Activated naive CD4-positive, alpha-beta T cell treated with anti-CD3 and anti-CD28 coated beads, Interleukin-2, amount 10 ng/mL, durations not matched to agents 7 days and 5 days (primary cell): ENCODE measurements around the gene HNRNPK.

Source experiments
- CTCF ChIA-PET: fragments of 350-600 bp; sonication (Branson Sonifier 250); formaldehyde crosslinking; loops from one replicate; lab custom pipeline; 2021; ENCODE audit warnings: antibody characterized with exemption; lab: Charles Lee
- DNase-seq: peaks from one replicate; pipeline ENCODE4 v3.0.0-alpha.2; 2020
- H3K27ac Mint-ChIP-seq: one replicate; pipeline ENCODE4 v1.8.0; 2021; ENCODE audit warnings: mild to moderate bottlenecking, moderate library complexity, mixed read lengths
- H3K27me3 Mint-ChIP-seq: one replicate; pipeline ENCODE4 v1.8.0; 2021; ENCODE audit warnings: mild to moderate bottlenecking, mixed read lengths
- H3K36me3 Mint-ChIP-seq: one replicate; pipeline ENCODE4 v1.8.0; 2021; ENCODE audit warnings: mixed read lengths
- H3K4me1 Mint-ChIP-seq: one replicate; pipeline ENCODE4 v1.8.0; 2021; ENCODE audit warnings: mixed read lengths
- H3K4me3 Mint-ChIP-seq: one replicate; pipeline ENCODE4 v1.8.0; 2021; ENCODE audit warnings: mild to moderate bottlenecking, moderate library complexity, mixed read lengths
- H3K9me3 Mint-ChIP-seq: one replicate; pipeline ENCODE4 v1.8.0; 2021; ENCODE audit warnings: mixed read lengths

HNRNPK gene

DNA sequence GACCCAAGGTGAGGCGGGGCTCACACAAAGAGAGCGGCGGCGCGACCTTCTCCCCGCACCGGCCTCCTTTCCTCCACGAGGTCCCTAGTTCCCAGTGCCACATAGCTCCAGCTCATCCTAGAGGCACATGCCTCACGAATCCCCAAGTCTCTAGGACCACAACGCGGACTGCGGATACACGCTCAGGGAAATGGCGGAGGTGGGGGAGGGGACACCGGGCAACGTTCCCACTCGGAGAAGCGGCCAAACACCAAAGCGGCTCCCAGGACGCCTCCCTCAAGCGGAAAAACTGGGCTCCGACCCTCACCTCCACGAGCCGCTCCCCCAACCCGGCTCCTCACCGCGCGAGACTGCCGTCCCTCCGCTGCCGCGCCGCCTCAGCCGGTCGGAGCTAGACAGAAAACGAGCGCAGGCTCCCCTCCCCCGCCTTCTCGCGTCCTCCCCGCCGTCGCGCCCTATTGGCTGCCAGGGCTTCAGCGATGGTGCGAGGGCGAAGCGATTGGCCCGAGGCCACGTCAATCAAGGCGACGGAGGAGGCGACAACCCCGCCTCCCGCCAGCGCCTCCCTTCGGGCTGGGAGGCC is at the start of gene HNRNPK:
Gene HNRNPK, minus strand, starts transcription at position 404 of the 583 bp plus-strand sequence. CDS start 1,963 bp downstream, outside the sequence.
- Mint-ChIP-seq H3K36me3 (peaks cover 53% of the 10 kb centered on the region), H3K4me1 (peaks cover 49% of the 10 kb centered on the region), H3K9me3 (no peaks in the 10 kb centered on the region), H3K4me3 (peak within 1 kb of the TSS; percentile 98), H3K27me3 (peaks cover 4% of the 10 kb centered on the region), H3K27ac (peak within 1 kb of the TSS; percentile 99)
- peak; percentile 99 for DNase-seq
- CTCF ChIA-PET: interaction anchor here (1.0 to 1.8 kb wide), 2 partner anchors 281 to 314 kb away, joined by 3 to 5 read pairs; no protein-coding TSS in a partner anchor

DNA sequence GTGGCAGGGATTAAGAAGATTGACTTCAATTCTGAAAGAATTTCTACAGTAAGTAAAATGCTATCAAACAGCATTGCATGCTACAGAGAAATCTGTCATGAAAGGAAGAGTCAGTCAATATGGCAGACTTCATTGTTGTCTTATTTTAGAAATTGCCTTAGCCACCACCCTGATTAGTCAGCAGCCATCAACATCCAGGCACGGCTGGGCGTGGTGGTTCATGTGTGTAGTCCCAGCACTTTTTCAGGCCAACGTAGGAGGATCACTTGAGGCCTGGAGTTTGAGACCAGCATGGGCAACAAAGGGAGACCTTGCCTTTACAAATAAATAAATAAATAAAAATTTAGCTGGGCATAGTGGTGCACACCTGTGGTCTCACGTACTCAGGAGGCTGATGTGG is 47.2 kb upstream of the HNRNPK start:
- Mint-ChIP-seq H3K9me3 (no peaks in the 10 kb centered on the region), H3K4me1 (no peaks in the 10 kb centered on the region), H3K27ac (no peak overlapping the region)

DNA sequence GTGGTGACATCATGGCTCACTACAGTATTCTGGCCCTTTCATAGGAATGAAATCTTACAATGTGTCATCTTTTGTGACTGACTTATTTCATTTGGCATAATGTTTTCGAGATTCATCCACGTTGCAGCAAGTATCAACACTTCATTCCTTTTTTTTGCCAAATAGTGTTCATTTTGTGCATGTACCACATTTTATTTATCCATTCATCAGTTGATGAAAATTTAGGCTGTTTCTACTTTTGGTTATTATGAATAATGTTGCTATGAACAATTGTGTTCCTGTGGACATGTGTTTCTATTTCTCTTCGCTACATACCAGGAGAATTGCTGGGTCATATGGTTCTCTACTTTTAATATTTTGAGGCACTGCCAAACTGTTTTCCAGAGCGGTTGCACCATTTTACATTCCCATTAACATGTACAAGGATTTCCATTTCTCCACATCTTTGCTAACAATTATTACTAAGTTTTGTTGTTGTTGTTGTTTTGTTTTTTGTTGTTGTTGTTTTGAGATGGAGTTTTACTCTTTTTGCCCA is 44.1 kb upstream of the HNRNPK start:
- H3K4me3 Mint-ChIP-seq: no peak overlapping the region
- H3K27ac Mint-ChIP-seq: no peak overlapping the region
- DNase-seq: no peak
- no peaks in the 10 kb centered on the region for H3K36me3 Mint-ChIP-seq
- no peaks in the 10 kb centered on the region for H3K4me1 Mint-ChIP-seq
- H3K9me3 Mint-ChIP-seq: no peaks in the 10 kb centered on the region
- peaks cover 11% of the 10 kb centered on the region for H3K27me3 Mint-ChIP-seq
- CTCF ChIA-PET: no interaction called here

More for the DNA sequence above, 47.2 kb upstream of the HNRNPK start:
- peaks cover 6% of the 10 kb centered on the region for H3K27me3 Mint-ChIP-seq
- CTCF ChIA-PET: no interaction called here
- DNase-seq: no peak
- H3K36me3 Mint-ChIP-seq: no peaks in the 10 kb centered on the region
- no peak overlapping the region for H3K4me3 Mint-ChIP-seq

DNA sequence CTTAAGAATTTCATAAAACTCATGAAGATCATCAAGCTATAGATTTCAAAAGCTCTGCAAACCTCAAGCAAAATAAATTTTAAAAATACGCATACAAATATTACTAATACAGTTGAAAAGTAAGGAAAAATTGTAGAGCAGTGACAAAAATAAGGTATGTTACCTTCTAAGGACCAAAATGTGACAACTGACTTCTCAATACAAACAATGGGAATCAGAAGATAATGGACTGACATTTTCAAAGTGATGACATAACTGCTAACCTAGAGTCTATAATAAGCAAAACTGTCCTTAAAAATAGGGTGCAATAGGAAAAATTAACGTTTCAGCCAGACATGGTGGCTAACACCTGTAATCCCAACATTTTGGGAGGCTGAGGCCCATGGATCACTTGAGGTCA is 27.6 kb upstream of the HNRNPK start:
- DNase-seq: no peak

DNA sequence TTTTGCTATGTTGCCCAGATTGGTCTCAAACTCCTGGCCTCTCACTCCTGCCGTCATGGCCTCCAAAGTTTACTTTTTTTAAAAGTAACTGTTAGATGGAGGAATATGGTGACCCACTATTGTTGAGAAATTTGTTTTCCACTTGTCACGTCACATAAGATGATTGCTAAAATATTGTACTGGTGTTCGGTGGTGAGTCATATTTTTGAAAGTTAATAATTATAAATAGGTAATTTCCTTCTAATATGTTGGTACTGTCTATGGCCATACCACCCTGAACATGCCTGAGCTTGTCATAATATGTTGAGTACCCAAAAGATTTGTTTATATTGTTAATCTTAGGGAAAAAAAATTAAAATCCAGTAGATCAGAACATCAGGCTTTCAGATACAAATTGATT is 23.2 kb upstream of the HNRNPK start:
- DNase-seq: no peak

More for the DNA sequence above, 27.6 kb upstream of the HNRNPK start:
- Mint-ChIP-seq H3K9me3 (no peaks in the 10 kb centered on the region), H3K27me3 (peaks cover 4% of the 10 kb centered on the region), H3K27ac (no peak overlapping the region), H3K4me1 (no peaks in the 10 kb centered on the region), H3K4me3 (no peak overlapping the region), H3K36me3 (peaks cover 12% of the 10 kb centered on the region)
- CTCF ChIA-PET: interaction anchor here (0.8 kb wide), 1 partner anchor 56 kb away, joined by 3 read pairs; no protein-coding TSS in a partner anchor

DNA sequence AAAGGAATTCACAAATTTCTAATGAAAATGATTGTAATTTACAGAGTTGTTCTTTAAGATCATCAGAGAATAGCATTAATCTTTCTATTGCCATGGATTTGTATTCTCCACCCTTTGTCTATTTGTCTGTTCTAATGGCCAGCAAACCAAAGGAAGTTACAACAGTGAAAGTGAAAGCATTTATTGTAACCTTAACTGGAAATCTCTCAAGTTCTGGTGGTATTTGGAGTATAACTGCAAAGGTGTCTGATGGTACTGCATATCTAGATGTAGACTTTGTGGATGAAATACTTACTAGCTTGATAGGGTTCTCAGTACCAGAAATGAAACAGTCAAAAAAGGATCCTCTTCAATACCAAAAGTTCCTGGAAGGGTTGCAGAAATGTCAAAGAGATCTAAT is 22.3 kb upstream of the HNRNPK start:
- no peak for DNase-seq
- CTCF ChIA-PET: no interaction called here
- Mint-ChIP-seq H3K27me3 (no peaks in the 10 kb centered on the region), H3K4me3 (no peak overlapping the region), H3K4me1 (peaks cover 16% of the 10 kb centered on the region), H3K27ac (peak overlapping the region; percentile 68), H3K9me3 (no peaks in the 10 kb centered on the region), H3K36me3 (peaks cover 24% of the 10 kb centered on the region)

More for the DNA sequence above, 23.2 kb upstream of the HNRNPK start:
- Mint-ChIP-seq H3K27me3 (no peaks in the 10 kb centered on the region), H3K9me3 (no peaks in the 10 kb centered on the region), H3K4me1 (peaks cover 14% of the 10 kb centered on the region), H3K27ac (peak overlapping the region; percentile 62), H3K4me3 (no peak overlapping the region), H3K36me3 (peaks cover 24% of the 10 kb centered on the region)
- CTCF ChIA-PET: no interaction called here

DNA sequence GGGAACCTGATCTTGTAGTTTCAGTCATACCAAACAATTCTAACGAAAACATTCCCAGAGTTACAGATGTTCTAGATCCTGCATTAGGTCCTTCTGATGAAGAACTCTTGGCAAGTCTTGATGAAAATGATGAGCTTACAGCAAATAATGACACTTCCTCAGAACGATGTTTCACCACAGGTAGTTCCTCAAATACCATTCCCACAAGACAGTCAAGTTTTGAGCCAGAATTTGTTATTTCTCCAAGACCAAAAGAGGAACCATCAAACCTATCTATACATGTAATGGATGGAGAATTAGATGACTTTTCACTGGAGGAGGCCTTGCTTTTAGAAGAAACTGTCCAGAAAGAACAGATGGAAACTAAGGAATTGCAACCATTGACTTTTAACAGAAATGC is 21.6 kb upstream of the HNRNPK start:
- Mint-ChIP-seq H3K4me3 (no peak overlapping the region), H3K36me3 (peaks cover 24% of the 10 kb centered on the region), H3K4me1 (peaks cover 18% of the 10 kb centered on the region), H3K27me3 (no peaks in the 10 kb centered on the region), H3K9me3 (no peaks in the 10 kb centered on the region), H3K27ac (no peak overlapping the region)
- no peak for DNase-seq
- CTCF ChIA-PET: no interaction called here

DNA sequence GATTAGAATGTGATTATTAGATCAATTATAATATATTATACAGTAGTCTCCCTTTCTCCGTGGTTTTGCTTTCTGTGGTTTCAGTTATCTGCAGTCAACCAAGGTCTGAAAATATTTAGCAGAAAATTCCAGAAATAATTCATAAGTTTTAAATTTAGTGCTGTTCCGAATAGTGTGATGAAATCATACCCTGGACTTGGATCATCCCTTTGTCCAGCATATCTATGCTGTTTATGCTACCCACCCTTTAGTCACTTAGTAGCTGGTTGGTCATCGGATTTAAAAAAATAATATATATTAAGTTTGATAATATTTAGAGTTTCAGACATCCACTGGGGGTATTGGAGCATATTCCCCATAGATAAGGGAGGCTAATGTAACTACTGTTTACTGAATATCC is 20.2 kb upstream of the HNRNPK start:
- CTCF ChIA-PET: no interaction called here
- no peak for DNase-seq
- no peaks in the 10 kb centered on the region for H3K27me3 Mint-ChIP-seq

DNA sequence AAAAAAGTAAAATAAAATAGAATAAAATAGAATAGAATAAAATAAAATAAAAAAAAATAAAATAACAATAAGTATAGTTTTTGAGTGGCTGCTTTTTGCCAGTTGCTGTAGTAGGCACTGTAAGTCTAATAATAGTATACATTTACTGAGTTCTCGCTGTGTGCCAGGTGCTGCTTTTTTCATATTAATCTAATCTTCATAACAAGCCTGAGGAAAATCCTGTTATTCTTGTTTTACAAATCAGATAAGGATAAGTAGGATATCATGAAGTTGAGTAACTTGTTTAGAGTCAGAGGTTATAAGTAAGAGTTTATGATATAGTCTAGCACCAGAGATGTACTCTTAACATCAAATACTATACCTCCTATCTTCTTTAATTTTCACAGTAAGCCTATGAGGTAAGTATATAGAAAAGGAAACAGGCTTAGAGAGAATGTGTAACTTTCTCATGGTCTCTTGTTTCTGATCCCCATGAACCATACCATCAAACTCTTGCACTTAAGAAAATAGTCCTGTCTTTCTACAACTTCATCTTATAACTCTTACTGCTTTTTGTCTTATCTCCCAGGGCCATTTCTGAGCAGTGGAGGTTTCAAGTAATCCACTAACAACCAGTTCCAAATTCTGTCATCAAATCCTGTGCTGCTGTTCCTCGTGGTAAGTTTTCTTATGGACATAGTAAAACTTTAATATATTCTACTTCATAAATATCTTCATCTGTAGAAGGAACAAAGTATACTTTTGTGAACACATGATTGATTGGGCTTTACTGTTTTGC is 19.3 kb upstream of the HNRNPK start:
- Mint-ChIP-seq H3K27ac (no peak overlapping the region), H3K36me3 (peaks cover 23% of the 10 kb centered on the region), H3K4me3 (no peak overlapping the region), H3K4me1 (peaks cover 28% of the 10 kb centered on the region), H3K27me3 (no peaks in the 10 kb centered on the region), H3K9me3 (no peaks in the 10 kb centered on the region)
- DNase-seq: no peak
- CTCF ChIA-PET: no interaction called here

More for the DNA sequence above, 20.2 kb upstream of the HNRNPK start:
- H3K27ac Mint-ChIP-seq: no peak overlapping the region
- H3K36me3 Mint-ChIP-seq: peaks cover 29% of the 10 kb centered on the region
- no peaks in the 10 kb centered on the region for H3K9me3 Mint-ChIP-seq
- H3K4me3 Mint-ChIP-seq: no peak overlapping the region
- peaks cover 28% of the 10 kb centered on the region for H3K4me1 Mint-ChIP-seq

DNA sequence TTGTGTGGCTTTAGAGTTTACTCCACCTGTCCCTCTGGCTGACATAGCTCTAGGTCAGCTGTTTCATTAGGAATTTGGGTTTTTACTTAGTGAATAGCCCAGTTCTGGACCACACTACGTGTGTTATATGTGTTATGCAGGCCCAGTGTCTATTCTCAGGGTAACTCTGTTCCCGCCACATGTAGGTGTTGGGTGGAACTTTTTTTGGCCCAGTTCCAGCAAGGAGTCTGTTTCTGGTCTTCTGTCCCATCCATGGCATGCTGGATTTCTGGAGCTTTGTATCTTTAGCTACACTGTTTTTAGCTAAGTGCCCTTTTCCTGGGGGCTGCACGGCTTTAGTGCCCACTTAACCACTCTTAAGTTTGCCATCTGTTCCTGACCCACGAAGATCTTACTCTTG is 16.1 kb upstream of the HNRNPK start:
- Mint-ChIP-seq H3K4me3 (no peak overlapping the region), H3K27ac (no peak overlapping the region), H3K9me3 (no peaks in the 10 kb centered on the region), H3K27me3 (no peaks in the 10 kb centered on the region), H3K4me1 (peaks cover 17% of the 10 kb centered on the region), H3K36me3 (peaks cover 22% of the 10 kb centered on the region)
- no peak for DNase-seq
- CTCF ChIA-PET: no interaction called here

DNA sequence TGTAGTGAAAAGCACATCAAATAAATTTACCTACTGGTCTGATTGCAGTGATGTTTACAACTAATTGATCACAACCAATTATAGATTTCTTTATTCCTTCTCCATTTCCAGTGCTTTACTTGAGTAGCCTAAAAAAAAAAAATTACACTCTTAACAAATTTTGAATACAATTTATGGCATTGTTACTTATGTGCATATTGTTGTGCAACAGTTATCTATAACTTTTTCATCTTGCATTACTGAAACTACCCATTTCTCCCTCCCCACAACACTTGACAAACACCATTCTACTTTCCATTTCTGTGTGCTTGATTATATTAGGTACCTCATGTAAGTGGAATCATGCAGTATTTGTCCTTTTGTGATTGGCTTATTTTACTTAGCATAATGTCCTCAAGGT is 12.9 kb upstream of the HNRNPK start:
- no peak overlapping the region for H3K4me3 Mint-ChIP-seq
- no peak overlapping the region for H3K27ac Mint-ChIP-seq
- no peaks in the 10 kb centered on the region for H3K9me3 Mint-ChIP-seq
- peaks cover 17% of the 10 kb centered on the region for H3K4me1 Mint-ChIP-seq
- no peaks in the 10 kb centered on the region for H3K27me3 Mint-ChIP-seq
- CTCF ChIA-PET: no interaction called here
- no peak for DNase-seq
- H3K36me3 Mint-ChIP-seq: peaks cover 41% of the 10 kb centered on the region

DNA sequence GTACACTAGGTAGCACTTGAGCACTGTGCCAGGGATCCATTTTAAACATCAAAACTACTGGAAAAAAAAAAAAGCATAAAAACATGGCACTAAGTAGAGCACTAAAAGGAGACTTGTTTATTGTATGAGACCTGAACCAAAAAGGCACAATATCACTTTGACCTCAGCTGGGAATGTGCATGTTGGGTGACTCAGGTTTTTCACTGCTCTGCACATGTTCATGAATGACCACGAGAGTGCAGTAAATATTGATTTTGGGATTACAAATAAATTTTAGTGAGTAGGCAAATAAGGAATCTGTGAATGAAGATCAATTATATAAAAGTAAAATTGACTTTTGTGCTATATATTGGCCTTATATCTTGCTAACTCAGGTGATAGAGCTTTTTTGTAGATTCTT is 12.4 kb upstream of the HNRNPK start:
- H3K4me3 Mint-ChIP-seq: no peak overlapping the region
- CTCF ChIA-PET: interaction anchor here (0.6 kb wide), 1 partner anchor 324 kb away, joined by 3 read pairs; no protein-coding TSS in a partner anchor
- peaks cover 17% of the 10 kb centered on the region for H3K4me1 Mint-ChIP-seq
- no peak overlapping the region for H3K27ac Mint-ChIP-seq
- no peak for DNase-seq
- no peaks in the 10 kb centered on the region for H3K9me3 Mint-ChIP-seq
- no peaks in the 10 kb centered on the region for H3K27me3 Mint-ChIP-seq
- peaks cover 43% of the 10 kb centered on the region for H3K36me3 Mint-ChIP-seq

DNA sequence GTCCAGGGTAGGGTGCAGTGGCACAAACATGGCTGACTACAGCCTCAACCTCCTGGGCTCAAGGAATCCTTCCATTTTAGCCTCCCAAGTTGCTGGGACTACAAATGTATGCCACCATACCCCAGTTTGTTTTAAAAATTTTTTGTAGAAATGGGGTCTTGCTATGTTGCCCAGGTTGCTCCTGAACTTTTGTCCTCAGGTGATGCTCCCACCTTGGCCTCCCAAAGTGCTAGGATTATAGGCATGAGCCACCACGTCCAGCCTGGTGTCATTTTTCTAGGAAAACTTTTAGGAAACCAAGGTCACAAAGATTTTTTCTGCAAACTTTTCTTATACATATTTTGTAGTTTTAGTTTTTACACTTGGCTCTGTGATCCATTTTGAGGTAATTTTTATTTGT is 11.3 kb upstream of the HNRNPK start:
- CTCF ChIA-PET: no interaction called here
- Mint-ChIP-seq H3K9me3 (no peaks in the 10 kb centered on the region), H3K27me3 (no peaks in the 10 kb centered on the region), H3K4me1 (peaks cover 20% of the 10 kb centered on the region), H3K4me3 (no peak overlapping the region), H3K36me3 (peaks cover 45% of the 10 kb centered on the region), H3K27ac (no peak overlapping the region)
- no peak for DNase-seq

DNA sequence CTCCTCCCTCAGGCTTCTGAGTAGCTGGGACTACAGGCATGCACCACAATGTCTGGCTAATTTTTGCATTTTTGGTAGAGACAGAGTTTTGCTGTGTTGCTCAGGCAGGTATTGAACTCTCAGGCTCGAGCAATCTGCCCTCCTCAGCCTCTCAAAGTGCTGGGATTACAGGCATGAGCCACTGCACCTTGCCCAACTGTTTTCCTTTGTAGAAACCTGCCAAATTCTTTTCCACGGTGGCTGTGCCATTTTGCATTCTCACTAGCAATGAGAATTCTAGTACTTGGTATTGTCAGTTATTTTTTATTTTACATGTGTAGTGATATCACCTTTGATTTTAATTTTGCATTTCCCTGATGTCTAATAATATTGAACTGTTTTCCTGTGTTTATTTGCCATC is 8.4 kb upstream of the HNRNPK start:
- no peaks in the 10 kb centered on the region for H3K9me3 Mint-ChIP-seq
- no peak for DNase-seq
- CTCF ChIA-PET: no interaction called here
- H3K27ac Mint-ChIP-seq: no peak overlapping the region
- no peak overlapping the region for H3K4me3 Mint-ChIP-seq
- H3K27me3 Mint-ChIP-seq: no peaks in the 10 kb centered on the region
- peaks cover 18% of the 10 kb centered on the region for H3K4me1 Mint-ChIP-seq
- H3K36me3 Mint-ChIP-seq: peaks cover 35% of the 10 kb centered on the region

DNA sequence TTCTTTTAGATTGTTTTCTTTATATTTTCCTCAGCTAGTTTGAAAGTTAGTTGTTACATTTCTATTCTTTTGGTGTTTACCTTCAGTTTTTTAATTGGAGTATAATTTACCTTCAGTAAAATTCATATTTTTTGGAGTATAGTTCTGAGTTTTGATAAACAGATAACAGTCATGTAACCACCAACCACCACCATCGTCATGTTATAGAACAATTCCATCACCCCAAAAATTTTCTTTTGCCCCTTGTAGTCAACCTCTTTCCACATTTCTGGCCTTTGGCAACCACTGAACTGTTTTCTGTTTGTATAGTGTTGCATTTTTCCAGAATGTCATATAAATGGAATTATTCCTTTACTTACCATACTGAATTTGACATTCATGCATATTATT is 7.4 kb upstream of the HNRNPK start:
- Mint-ChIP-seq H3K4me3 (no peak overlapping the region), H3K27me3 (no peaks in the 10 kb centered on the region)

More for the DNA sequence above, 7.4 kb upstream of the HNRNPK start:
- Mint-ChIP-seq H3K27ac (no peak overlapping the region), H3K36me3 (peaks cover 41% of the 10 kb centered on the region), H3K9me3 (no peaks in the 10 kb centered on the region), H3K4me1 (peaks cover 27% of the 10 kb centered on the region)
- CTCF ChIA-PET: no interaction called here
- no peak for DNase-seq
